GM19023 (cell line): ENCODE data around the gene ARHGAP35.
"Not testable (repeated sequence)": the region's sequence is repeated elsewhere in the genome, so short reads cannot be mapped to it uniquely, and the experiment has no call there.

Experiments used
- ATAC-seq: cut with Tn5 transposase; IDR thresholded peaks from one replicate; pipeline ENCODE4 v1.9.1; 2021; ENCODE audit warnings: mild to moderate bottlenecking, moderate library complexity; ENCODE audit not compliant: unreplicated experiment

Gene ARHGAP35

GRCh38 chr19:46842791-46843190 lies 18.0 kb upstream of the ARHGAP35 start:
- no peak for ATAC-seq

GRCh38 chr19:46844067-46844489 lies 16.7 kb upstream of the ARHGAP35 start:
- ATAC-seq = no peak

GRCh38 chr19:46845959-46846459 lies 14.8 kb upstream of the ARHGAP35 start:
- no peak for ATAC-seq

GRCh38 chr19:46847528-46847927 lies 13.3 kb upstream of the ARHGAP35 start:
- ATAC-seq = no peak

GRCh38 chr19:46848389-46848788 lies 12.4 kb upstream of the ARHGAP35 start:
- ATAC-seq = no peak

- no peak for ATAC-seq
These were observed 11.2 kb upstream of the ARHGAP35 start for GRCh38 chr19:46849610-46850009.

- ATAC-seq = peak; percentile 91
These were observed 10.3 kb upstream of the ARHGAP35 start, which contains the start of gene AP2S1 for GRCh38 chr19:46850228-46851203. Gene AP2S1 (minus strand): TSS chr19:46850846. CDS start chr19:46850766, 80 bp downstream.

- ATAC-seq = no peak
These were observed 8.0 kb upstream of the ARHGAP35 start for GRCh38 chr19:46852830-46853229.

GRCh38 chr19:46854698-46855097 lies 6.1 kb upstream of the ARHGAP35 start:
- not testable (repeated sequence) for ATAC-seq

GRCh38 chr19:46856062-46857022 lies 4.5 kb upstream of the ARHGAP35 start:
- ATAC-seq = peak; percentile 48

GRCh38 chr19:46859637-46860124 lies 1.1 kb upstream of the ARHGAP35 start:
- no peak for ATAC-seq

GRCh38 chr19:46860125-46860845 lies 512 bp upstream of the ARHGAP35 start:
- peak; percentile 76 for ATAC-seq

- ATAC-seq = no peak
These were observed 1.1 kb downstream of the ARHGAP35 start for GRCh38 chr19:46861691-46862502.

GRCh38 chr19:46862503-46862834 lies 1.7 kb downstream of the ARHGAP35 start:
- ATAC-seq = no peak

- no peak for ATAC-seq
These were observed 2.3 kb downstream of the ARHGAP35 start for GRCh38 chr19:46862974-46863632.

- no peak for ATAC-seq
These were observed 3.2 kb downstream of the ARHGAP35 start for GRCh38 chr19:46863818-46864629.

- ATAC-seq = no peak
These were observed 5.8 kb downstream of the ARHGAP35 start for GRCh38 chr19:46866407-46867136.
